D721Med (cell line): ENCODE data around the gene PPP1R2.

Experiments used
- DNase-seq: peaks from one replicate; pipeline ENCODE4 v3.0.0; 2011; ENCODE audit warnings: low spot score; ENCODE audit not compliant: insufficient read length
- FAIRE-seq: peaks from 2 replicates; lab custom pipeline; 2011; peaks lifted over from hg19 to GRCh38; lab: Jason Lieb, UNC
- TF ChIP-seq, protein P1 (sequence below): IDR thresholded peaks from 2 replicates; pipeline ENCODE4 v1.5.1; 2012; ENCODE audit warnings: mild to moderate bottlenecking, control low read depth; ENCODE audit not compliant: insufficient read depth; ENCODE audit errors: missing control alignments

Gene PPP1R2

DNA sequence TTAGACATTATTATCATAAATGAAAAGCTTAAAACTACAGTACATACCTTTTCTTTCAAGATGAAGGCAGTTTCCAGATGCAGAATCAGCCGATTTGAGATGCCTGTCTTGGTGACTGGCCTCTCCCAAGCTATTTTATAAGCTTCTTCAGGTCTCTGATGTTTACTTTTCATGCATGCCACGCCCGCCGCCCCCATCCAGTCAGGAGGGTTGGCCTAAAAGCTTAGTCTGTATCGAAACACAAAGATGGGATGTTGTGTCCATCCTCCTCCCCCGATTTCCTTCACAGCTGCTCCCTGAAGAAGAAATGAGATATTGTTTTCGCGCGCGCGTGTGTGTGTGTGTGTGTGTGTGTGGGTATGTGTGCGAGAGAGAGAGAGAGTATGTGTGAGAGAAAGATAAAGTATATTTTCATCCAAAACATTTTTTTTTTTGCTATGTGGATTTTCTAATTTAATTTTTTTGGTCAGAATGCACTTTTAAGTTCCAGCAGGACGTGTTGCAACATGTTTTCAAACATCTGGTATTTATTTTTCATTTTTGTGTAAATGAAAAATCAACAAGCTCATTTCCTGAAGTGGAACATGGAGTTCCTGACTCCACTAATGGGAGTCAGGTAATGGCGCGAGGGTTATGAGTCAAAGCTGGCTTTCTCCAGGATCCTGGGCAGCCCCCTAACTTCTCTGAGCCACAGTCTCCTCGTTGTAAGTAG is 40.9 kb upstream of the PPP1R2 start, which contains the start of gene APOD:
Gene APOD, minus strand, starts transcription at position 110 of the 712 bp plus-strand sequence. CDS start 4,479 bp downstream, outside the sequence.
- DNase-seq: no peak
- TF ChIP-seq, protein P1, sequence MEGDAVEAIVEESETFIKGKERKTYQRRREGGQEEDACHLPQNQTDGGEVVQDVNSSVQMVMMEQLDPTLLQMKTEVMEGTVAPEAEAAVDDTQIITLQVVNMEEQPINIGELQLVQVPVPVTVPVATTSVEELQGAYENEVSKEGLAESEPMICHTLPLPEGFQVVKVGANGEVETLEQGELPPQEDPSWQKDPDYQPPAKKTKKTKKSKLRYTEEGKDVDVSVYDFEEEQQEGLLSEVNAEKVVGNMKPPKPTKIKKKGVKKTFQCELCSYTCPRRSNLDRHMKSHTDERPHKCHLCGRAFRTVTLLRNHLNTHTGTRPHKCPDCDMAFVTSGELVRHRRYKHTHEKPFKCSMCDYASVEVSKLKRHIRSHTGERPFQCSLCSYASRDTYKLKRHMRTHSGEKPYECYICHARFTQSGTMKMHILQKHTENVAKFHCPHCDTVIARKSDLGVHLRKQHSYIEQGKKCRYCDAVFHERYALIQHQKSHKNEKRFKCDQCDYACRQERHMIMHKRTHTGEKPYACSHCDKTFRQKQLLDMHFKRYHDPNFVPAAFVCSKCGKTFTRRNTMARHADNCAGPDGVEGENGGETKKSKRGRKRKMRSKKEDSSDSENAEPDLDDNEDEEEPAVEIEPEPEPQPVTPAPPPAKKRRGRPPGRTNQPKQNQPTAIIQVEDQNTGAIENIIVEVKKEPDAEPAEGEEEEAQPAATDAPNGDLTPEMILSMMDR: no peak
- no peak for FAIRE-seq

DNA sequence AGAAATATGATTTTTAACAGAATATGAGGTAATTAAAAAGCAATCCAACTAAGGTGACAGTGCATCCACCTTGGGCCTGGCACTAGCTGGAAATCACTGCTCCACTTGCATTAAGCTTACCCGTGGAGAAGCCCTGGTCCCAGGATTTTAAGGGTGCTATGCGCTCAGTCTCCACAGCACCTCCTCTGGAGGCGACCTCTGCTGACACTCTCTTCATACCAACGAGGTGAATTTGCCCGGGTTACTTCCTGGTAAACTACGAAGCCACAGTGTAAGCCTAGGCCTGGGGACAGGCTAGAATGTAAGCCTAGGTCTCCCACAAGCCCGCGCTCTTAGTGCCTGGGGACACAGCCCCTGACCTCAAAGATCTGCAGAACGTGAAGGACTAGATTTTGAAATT is 39.8 kb upstream of the PPP1R2 start:
- FAIRE-seq (no peak), DNase-seq (no peak)
- TF ChIP-seq, protein P1: no peak

DNA sequence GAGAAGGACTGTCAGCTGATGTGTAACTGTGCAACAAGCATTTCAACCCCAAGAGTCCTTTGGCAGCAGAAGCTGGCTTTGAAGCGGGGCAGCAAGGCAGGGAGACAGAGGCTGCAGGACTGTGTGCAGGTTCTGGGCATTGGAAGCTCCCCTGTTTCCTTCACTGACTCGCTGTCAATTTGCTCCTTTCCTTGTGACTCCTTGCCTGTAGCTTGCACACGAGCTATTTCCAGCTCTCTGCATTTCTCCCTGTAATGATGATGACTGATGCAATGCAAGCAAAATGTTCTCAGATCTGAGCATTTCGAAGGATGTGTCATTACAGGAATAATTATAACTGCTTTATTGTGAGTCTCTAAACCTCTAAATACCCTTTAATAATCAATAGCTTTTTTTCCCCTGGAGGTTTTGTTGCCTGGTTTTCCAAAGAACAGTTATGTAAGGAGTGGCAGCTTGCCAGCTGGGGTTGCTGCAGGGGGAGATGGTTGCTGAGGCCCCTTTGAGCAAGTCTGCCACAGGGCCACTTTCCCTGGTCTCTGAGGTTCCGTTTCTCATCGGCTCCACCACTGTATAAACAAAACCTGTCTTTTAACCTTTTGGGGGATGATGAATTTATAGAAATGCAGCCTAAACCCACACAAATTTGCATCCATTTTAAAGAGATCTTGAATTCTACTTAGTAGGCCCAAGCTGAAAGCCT is 37.8 kb upstream of the PPP1R2 start:
- TF ChIP-seq, protein P1: no peak
- FAIRE-seq: no peak
- no peak for DNase-seq

DNA sequence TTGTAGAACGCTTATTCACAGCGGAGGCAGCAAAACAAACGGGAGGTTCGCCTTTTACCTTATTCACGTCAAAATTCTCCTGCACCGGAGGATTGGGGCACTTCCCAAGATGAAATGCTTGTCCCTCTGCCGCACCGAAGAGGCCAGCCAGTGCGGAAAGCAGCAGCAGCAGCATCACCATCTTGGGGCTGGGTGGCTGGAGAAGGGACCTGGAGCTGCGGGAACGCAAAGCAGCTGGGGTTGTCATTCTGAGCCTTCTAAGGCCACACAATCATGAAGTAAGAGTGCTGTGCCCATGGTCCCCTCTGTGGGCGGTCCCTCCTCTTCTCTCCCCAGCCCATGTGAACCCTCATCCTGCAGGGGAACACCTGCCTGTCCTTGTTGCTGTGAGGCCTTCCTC is 36.2 kb upstream of the PPP1R2 start:
- TF ChIP-seq, protein P1: no peak
- no peak for DNase-seq
- FAIRE-seq: no peak

DNA sequence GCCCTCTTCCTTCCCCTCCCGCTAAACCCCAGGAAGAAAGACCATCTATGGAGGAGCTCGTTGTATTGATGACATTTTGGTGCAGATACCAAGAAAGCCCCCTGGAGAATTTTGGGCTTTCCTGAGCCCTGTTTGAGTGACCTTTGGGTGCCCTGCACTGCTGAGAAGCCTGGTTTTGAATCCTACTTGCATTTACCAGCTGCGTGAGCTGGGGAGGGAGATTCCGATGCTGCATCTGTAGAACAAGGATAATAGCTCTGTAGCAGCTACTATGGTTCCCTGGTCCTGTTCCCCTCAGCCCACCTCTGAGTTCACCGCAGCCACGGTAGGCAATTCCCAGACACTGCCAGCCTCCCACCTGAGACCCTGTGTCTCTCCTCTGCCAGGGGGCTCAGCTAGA is 35.4 kb upstream of the PPP1R2 start:
- FAIRE-seq: no peak
- TF ChIP-seq, protein P1: no peak
- no peak for DNase-seq

DNA sequence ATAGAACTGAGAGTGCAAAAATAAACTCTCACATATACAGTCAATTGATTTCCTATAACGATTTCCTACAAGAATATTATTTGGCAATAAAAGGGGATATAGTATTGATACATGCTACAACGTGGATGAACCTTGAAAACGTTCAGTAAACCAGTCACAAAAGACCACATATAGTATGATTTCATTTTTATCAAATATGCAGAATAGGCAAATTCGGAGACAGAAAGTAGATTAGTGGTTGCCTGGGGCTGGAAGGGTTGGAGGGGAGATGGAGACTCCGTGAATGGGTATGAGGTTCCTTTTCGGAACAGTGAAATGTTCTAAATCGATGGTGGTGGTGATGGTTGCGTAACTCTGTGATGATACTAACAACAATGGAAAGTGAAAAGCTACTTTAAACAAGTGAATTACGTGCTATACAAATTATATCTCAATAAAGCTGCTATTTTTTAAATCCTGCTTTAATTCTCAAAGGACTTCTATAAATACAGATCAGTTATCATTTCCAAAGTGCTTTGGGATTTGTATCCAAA is 34.6 kb upstream of the PPP1R2 start:
- TF ChIP-seq, protein P1: no peak
- FAIRE-seq: no peak
- DNase-seq: no peak
